Measurements from ENCODE around the gene ENPP1.

The ENPP1 gene

GRCh38 chr6:131816869-131817268 is 9.0 kb downstream of the ENPP1 start (continued):
- TF ChIP-seq POU6F1 (CRISPR knock-in tag; IDR thresholded peaks at IDR 0.05; ENCODE audit: borderline replicate concordance, low read depth), result no peak
- no peak for TF ChIP-seq BACH2 (CRISPR knock-in tag; IDR thresholded peaks at IDR 0.05; ENCODE audit: borderline replicate concordance)
- no peak for TF ChIP-seq ZFP30 (CRISPR knock-in tag; IDR thresholded peaks at IDR 0.05)
- no peak for TF ChIP-seq CSDC2 (CRISPR knock-in tag; IDR thresholded peaks at IDR 0.05)
- TF ChIP-seq OSR1 (CRISPR knock-in tag; IDR thresholded peaks at IDR 0.05), result no peak
- TF ChIP-seq ARNTL (CRISPR knock-in tag; IDR thresholded peaks at IDR 0.05; ENCODE audit: borderline replicate concordance, low read depth), result no peak

GRCh38 chr6:131819572-131820124 is 11.8 kb downstream of the ENPP1 start:
- no peak for ATAC-seq
- no peak for TF ChIP-seq ISL1 (CRISPR knock-in tag; IDR thresholded peaks at IDR 0.05)
- TF ChIP-seq BACH2 (CRISPR knock-in tag; IDR thresholded peaks at IDR 0.05; ENCODE audit: borderline replicate concordance), result no peak
- no peak for TF ChIP-seq CSDC2 (CRISPR knock-in tag; IDR thresholded peaks at IDR 0.05)
- TF ChIP-seq ZNF8 (CRISPR knock-in tag; IDR thresholded peaks at IDR 0.05), result no peak
- no peak for TF ChIP-seq CSRNP3 (CRISPR knock-in tag; IDR thresholded peaks at IDR 0.05)
- no peak for TF ChIP-seq TSHZ2 (CRISPR knock-in tag; IDR thresholded peaks at IDR 0.05)
- no peak for TF ChIP-seq ESRRG (CRISPR knock-in tag; IDR thresholded peaks at IDR 0.05)
- TF ChIP-seq ZC3H10 (CRISPR knock-in tag; IDR thresholded peaks at IDR 0.05), result no peak
- TF ChIP-seq TOX (CRISPR knock-in tag; IDR thresholded peaks at IDR 0.05; ENCODE audit: borderline replicate concordance), result no peak
- no peak for TF ChIP-seq POU6F1 (CRISPR knock-in tag; IDR thresholded peaks at IDR 0.05; ENCODE audit: borderline replicate concordance, low read depth)
- TF ChIP-seq ZFP3 (CRISPR knock-in tag; IDR thresholded peaks at IDR 0.05), result no peak
- no peak for TF ChIP-seq CREB5 (CRISPR knock-in tag; IDR thresholded peaks at IDR 0.05; ENCODE audit: low read depth)

- TF ChIP-seq TCF4 (CRISPR knock-in tag; IDR thresholded peaks at IDR 0.05; ENCODE audit: borderline replicate concordance), result no peak
- no peak for TF ChIP-seq ZNF70 (CRISPR knock-in tag; IDR thresholded peaks at IDR 0.05)
- no peak for TF ChIP-seq BACH2 (CRISPR knock-in tag; IDR thresholded peaks at IDR 0.05; ENCODE audit: borderline replicate concordance)
- TF ChIP-seq ZNF565 (CRISPR knock-in tag; conservative IDR thresholded peaks at IDR 0.05; ENCODE audit: low read depth), result no peak
- no peak for TF ChIP-seq SNAI2 (CRISPR knock-in tag; IDR thresholded peaks at IDR 0.05)
- no peak for TF ChIP-seq OSR1 (CRISPR knock-in tag; IDR thresholded peaks at IDR 0.05)
- TF ChIP-seq PPARA (CRISPR knock-in tag; IDR thresholded peaks at IDR 0.05; ENCODE audit: borderline replicate concordance), result no peak
- no peak for TF ChIP-seq ZFP3 (CRISPR knock-in tag; IDR thresholded peaks at IDR 0.05)
- TF ChIP-seq ZNF8 (CRISPR knock-in tag; IDR thresholded peaks at IDR 0.05), result no peak
- no peak for TF ChIP-seq TOX (CRISPR knock-in tag; IDR thresholded peaks at IDR 0.05; ENCODE audit: borderline replicate concordance)
- ATAC-seq, result no peak
These were observed 13.4 kb downstream of the ENPP1 start for GRCh38 chr6:131821010-131821807.

Data from SK-N-SH treated with all-trans-retinoic acid at 6 μM for 48 hours (cell line).